PC-9 (cell line): Measurements from ENCODE around the gene MED27. TPM values are rescaled to one million over a fixed set of nuclear protein-coding genes. Genes with fewer than 3 reads are reported as not detected.

ENCODE experiments used
- BruUV-seq: library from RNA; stranded (reverse); fragments of 400-500 nt; replicated peaks from 2 replicates; lab custom pipeline; 2021; lab: Mats Ljungman, UMichigan
- CTCF ChIA-PET: fragments of 300-600 bp; sonication (Branson Sonifier 250); formaldehyde crosslinking; loops from one replicate; lab custom pipeline; 2022; ENCODE audit warnings: antibody characterized with exemption; lab: Charles Lee
- POLR2A ChIA-PET: fragments of 300-600 bp; sonication (Branson Sonifier 250); formaldehyde crosslinking; loops from one replicate; lab custom pipeline; 2022; ENCODE audit warnings: antibody characterized with exemption; ENCODE audit not compliant: unreplicated experiment; lab: Charles Lee
- DNase-seq, 2 experiments: peaks; one replicate each; pipeline versions ENCODE4 v3.0.0 to v3.0.0-alpha.2; 2015 to 2022; ENCODE audit warnings: mixed read lengths in 1 of 2
- H2AFZ ChIP-seq: fragments of 200-600 bp; sonication (generic); 2 replicates; pipeline ENCODE4 v1.8.1; 2017; ENCODE audit warnings: antibody characterized with exemption
- H3F3A ChIP-seq: fragments of 200-600 bp; sonication (generic); 2 replicates; pipeline ENCODE4 v1.8.1; 2017; ENCODE audit warnings: antibody characterized with exemption, mild to moderate bottlenecking, low read depth; ENCODE audit not compliant: insufficient read depth
- H3K27ac ChIP-seq: fragments of 200-600 bp; sonication (generic); 2 replicates; pipeline ENCODE4 v1.6.1; 2016; ENCODE audit warnings: mixed run types
- H3K27me3 ChIP-seq: fragments of 200-600 bp; sonication (generic); 2 replicates; pipeline ENCODE4 v1.6.1; 2016; ENCODE audit warnings: low read depth, mixed run types; ENCODE audit not compliant: insufficient read depth
- H3K36me3 ChIP-seq: fragments of 200-600 bp; sonication (generic); 2 replicates; pipeline ENCODE4 v1.6.1; 2016; ENCODE audit warnings: low read depth, mixed run types
- H3K4me1 ChIP-seq: fragments of 200-600 bp; sonication (generic); replicated peaks from 2 replicates; pipeline ENCODE4 v1.6.1; 2016; ENCODE audit warnings: mixed run types; ENCODE audit not compliant: insufficient read depth
- H3K4me2 ChIP-seq: fragments of 200-600 bp; sonication (generic); 2 replicates; pipeline ENCODE4 v1.6.1; 2017; ENCODE audit warnings: mixed run types
- H3K4me3 ChIP-seq: fragments of 200-600 bp; sonication (generic); 2 replicates; pipeline ENCODE4 v1.6.1; 2016; ENCODE audit warnings: mixed run types
- H3K79me2 ChIP-seq: fragments of 200-600 bp; sonication (generic); 2 replicates; pipeline ENCODE4 v1.6.1; 2017; ENCODE audit warnings: low read depth, mixed run types
- H3K9me2 ChIP-seq: fragments of 200-600 bp; sonication (generic); 2 replicates; pipeline ENCODE4 v1.8.1; 2017; ENCODE audit warnings: mild to moderate bottlenecking; ENCODE audit not compliant: insufficient read depth
- H3K9me3 ChIP-seq: fragments of 200-600 bp; sonication (generic); 2 replicates; pipeline ENCODE4 v1.8.1; 2016; ENCODE audit warnings: low read depth; ENCODE audit not compliant: insufficient read depth
- H4K20me1 ChIP-seq: fragments of 200-600 bp; sonication (generic); 2 replicates; pipeline ENCODE4 v1.8.1; 2017; ENCODE audit not compliant: insufficient read depth
- EZH2 ChIP-seq: fragments of 200-600 bp; sonication (generic); IDR thresholded peaks from 2 replicates; pipeline ENCODE4 v1.8.0; 2017; ENCODE audit warnings: antibody characterized with exemption, low read depth
- intact Hi-C: fragments of 100-400 bp; cut with micrococcal nuclease; formaldehyde crosslinking; loops from one replicate; pipeline ENCODE4 v1.10.0; 2022; ENCODE audit not compliant: unreplicated experiment
- total RNA-seq: library from RNA; stranded (reverse); gene quantifications from 2 replicates; pipeline ENCODE4 v1.2.3, GENCODE V29; 2021
- TF ChIP-seq, protein P1 (sequence below): fragments of 200-600 bp; sonication (generic); conservative IDR thresholded peaks from 2 replicates; pipeline ENCODE4 v1.6.1; 2017; ENCODE audit warnings: mixed run types, antibody characterized with exemption, mild to moderate bottlenecking, moderate library complexity

Gene MED27
- total RNA-seq, 1 experiment from 2014 or later: 31.2 TPM

DNA sequence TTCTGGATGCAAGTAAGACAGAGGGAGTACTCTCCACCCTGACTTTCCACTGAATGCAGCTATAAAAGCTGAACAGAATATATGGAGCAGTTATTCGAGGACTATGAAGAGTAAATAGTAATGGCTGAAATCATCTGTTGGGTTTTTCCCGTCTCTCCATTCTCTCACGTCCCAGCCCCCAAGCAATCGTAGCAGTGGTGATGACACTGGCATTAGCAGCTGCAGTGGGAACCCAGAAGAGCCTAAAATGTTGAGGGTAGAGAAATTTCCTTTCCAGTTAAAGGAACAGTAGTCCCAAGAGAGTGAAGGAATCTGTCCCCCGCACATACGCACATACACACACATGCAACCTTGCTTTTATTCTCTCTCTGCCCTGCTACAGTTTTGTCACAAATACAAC lies 33.2 kb downstream of the MED27 start:
- Histone ChIP-seq H3K36me3 (no peaks in the 10 kb centered on the region), H3K9me2 (no peaks in the 10 kb centered on the region), H3K4me3 (no peak overlapping the region), H2AFZ (no peak overlapping the region), H3K27me3 (no peaks in the 10 kb centered on the region), H3F3A (peaks cover 5% of the 10 kb centered on the region), H3K9me3 (no peaks in the 10 kb centered on the region), H3K79me2 (peaks cover 4% of the 10 kb centered on the region; the same call in 1 of the 2 replicates), H3K4me2 (no peak overlapping the region), H4K20me1 (no peaks in the 10 kb centered on the region), H3K4me1 (peaks cover 13% of the 10 kb centered on the region), H3K27ac (no peak overlapping the region)
- POLR2A ChIA-PET: interaction anchor here (0.6 kb wide), 1 partner anchor 116 kb away, joined by 6 read pairs; the partner anchor contains the start of gene NTNG2
- intact Hi-C loops: no loop called here
- TF ChIP-seq EZH2: no peak
- TF ChIP-seq, protein P1, sequence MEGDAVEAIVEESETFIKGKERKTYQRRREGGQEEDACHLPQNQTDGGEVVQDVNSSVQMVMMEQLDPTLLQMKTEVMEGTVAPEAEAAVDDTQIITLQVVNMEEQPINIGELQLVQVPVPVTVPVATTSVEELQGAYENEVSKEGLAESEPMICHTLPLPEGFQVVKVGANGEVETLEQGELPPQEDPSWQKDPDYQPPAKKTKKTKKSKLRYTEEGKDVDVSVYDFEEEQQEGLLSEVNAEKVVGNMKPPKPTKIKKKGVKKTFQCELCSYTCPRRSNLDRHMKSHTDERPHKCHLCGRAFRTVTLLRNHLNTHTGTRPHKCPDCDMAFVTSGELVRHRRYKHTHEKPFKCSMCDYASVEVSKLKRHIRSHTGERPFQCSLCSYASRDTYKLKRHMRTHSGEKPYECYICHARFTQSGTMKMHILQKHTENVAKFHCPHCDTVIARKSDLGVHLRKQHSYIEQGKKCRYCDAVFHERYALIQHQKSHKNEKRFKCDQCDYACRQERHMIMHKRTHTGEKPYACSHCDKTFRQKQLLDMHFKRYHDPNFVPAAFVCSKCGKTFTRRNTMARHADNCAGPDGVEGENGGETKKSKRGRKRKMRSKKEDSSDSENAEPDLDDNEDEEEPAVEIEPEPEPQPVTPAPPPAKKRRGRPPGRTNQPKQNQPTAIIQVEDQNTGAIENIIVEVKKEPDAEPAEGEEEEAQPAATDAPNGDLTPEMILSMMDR: no peak
- no peak for DNase-seq
- BruUV-seq: no TSS peak
- CTCF ChIA-PET: no interaction called here

DNA sequence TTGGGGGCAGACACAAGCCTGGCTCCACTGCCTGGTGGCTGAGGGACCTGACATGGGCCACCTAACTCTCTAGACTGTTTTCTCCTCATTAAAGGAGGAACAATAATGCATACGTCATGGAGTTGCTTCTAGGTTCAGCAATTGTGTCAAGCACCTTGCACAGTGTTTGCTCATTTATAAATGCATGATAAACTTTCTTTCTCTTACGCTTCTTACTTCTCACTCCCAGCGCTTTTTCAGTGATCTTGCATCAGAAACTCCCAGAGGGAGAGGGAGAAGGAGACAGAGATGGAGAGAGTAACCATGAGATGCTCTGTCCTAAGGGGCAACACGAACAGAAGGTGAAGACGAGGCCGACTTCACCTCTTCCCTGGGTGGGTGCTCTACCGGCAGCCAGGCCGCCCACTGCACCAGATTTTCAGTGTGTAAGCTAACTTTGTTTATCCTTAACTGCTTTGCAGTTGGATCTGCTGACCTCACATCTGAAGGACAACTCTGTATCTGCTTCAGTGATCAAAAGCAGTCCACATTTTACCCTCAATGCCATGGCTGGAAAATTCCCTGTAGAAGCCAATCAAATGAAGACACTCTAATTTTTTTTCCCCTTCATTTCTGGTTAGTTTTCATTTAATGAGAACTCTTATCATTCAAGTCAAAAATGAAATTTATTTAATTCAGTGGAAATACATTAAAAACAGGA lies 35.3 kb downstream of the MED27 start:
- H3K79me2 ChIP-seq: peaks cover 4% of the 10 kb centered on the region; the same call in 1 of the 2 replicates
- no peak for TF ChIP-seq EZH2
- TF ChIP-seq, protein P1: no peak

DNA sequence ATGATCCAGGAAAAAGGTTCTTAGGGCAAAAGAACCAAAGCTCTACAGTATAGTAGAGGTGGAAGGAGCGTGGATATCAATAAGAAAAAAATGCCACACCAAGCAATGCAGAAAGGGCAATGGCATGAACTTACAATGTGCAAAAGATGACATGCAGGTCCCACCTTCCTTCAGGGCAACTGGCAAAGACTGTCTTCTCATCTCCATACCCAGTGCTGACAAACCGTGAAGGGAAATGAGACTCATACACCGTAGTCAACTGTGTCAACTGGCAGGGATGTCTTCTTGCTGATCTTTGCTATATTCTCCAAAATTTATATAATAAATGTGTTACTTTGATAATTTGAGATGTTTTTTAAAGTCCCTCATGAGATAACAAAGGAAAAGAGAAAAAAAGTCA lies 36.0 kb downstream of the MED27 start:
- ChIA-PET POLR2A (no interaction called here), CTCF (no interaction called here)
- peaks cover 13% of the 10 kb centered on the region for H3K4me1 ChIP-seq
- H3K79me2 ChIP-seq: peaks cover 4% of the 10 kb centered on the region; the same call in 1 of the 2 replicates
- intact Hi-C loops: no loop called here
- H3K4me3 ChIP-seq: no peak overlapping the region
- no peaks in the 10 kb centered on the region for H3K9me2 ChIP-seq
- peaks cover 5% of the 10 kb centered on the region; the same call in 1 of the 2 replicates for H4K20me1 ChIP-seq
- TF ChIP-seq, protein P1: no peak
- TF ChIP-seq EZH2: no peak
- H3K27ac ChIP-seq: 0 out of 2 replicates have a peak overlapping the region, but pooled peaks have one; percentile 74
- no peaks in the 10 kb centered on the region for H3K36me3 ChIP-seq
- BruUV-seq: no TSS peak
- no peak overlapping the region for H3K4me2 ChIP-seq
- no peaks in the 10 kb centered on the region for H3K27me3 ChIP-seq
- H3K9me3 ChIP-seq: no peaks in the 10 kb centered on the region
- DNase-seq: no peak
- no peak overlapping the region for H2AFZ ChIP-seq
- H3F3A ChIP-seq: peaks cover 5% of the 10 kb centered on the region

More for the DNA sequence above, 35.3 kb downstream of the MED27 start:
- Histone ChIP-seq H4K20me1 (no peaks in the 10 kb centered on the region), H2AFZ (no peak overlapping the region), H3K36me3 (no peaks in the 10 kb centered on the region), H3K9me3 (no peaks in the 10 kb centered on the region), H3F3A (peaks cover 5% of the 10 kb centered on the region), H3K27ac (no peak overlapping the region), H3K4me3 (no peak overlapping the region), H3K9me2 (no peaks in the 10 kb centered on the region), H3K4me1 (peaks cover 13% of the 10 kb centered on the region), H3K27me3 (no peaks in the 10 kb centered on the region), H3K4me2 (no peak overlapping the region)
- no peak for DNase-seq
- no TSS peak for BruUV-seq
- POLR2A ChIA-PET: no interaction called here
- CTCF ChIA-PET: no interaction called here
- intact Hi-C loops: no loop called here
